Measurements from ENCODE around the gene HERC5.

GRCh38 chr4:88443486-88443885, 13.4 kb upstream of the HERC5 start:
- TF ChIP-seq CTCF (conservative IDR thresholded peaks at IDR 0.05) = no peak
- no peak for TF ChIP-seq EZH2 (IDR thresholded peaks at IDR 0.05; ENCODE audit: low read depth)
